ENCODE measurements around the gene MCM10.
A peak's percentile ranks its signal among the peaks of the same experiment; 100 is the strongest.
"Not testable (repeated sequence)": the region's sequence is repeated elsewhere in the genome, so short reads cannot be mapped to it uniquely, and the experiment has no call there.

MCM10 gene

DNA sequence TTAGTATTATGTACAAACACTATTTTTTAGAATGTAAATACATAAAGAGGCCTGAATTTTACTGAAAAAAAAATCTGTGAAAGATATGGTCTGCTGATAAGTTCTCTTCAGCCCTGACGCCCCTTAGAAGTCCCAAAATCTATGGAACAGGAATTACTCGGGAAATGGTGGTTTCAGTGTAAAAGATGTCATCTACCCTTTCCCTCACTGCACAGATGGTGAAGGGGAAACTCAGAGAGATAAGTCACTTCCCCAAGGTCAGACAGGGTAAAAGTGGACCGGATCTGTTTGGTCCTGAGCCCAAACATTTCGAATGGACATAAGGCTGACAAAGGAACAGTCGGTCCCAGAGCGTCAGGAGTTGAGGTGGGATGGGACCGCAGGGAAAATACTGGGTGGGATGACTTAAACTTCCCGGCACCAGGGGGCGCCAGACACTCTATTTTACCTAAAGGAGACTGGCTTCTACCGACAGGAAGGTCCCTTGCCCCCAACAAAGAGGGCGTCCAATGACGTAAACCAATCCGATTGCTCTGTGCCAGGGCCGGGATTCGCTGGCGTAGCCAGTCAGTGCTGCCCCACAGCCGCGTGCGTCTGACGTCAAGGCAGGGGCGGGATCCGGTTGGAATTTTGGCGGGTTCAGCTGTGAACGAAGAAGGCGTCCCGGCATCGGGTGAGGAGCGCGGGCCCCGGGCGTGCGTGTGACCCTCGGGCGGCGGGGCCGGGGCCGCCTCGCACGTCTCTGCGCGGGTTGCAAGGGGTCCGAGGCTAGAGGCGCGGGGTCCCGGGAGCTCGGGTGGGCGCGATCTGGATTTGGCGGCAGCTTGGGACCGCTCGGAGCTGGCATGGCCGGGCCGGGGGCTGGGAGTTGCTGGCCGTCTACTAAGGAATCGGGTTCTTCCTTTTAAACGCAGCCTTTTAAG is at the start of gene MCM10:
Gene MCM10 (plus strand): TSS at position 625 of the 923 bp plus-strand sequence. CDS start 2,645 bp downstream, outside the sequence.
- DNase-seq (ENCODE audit: low read depth): peak; percentile 94

DNA sequence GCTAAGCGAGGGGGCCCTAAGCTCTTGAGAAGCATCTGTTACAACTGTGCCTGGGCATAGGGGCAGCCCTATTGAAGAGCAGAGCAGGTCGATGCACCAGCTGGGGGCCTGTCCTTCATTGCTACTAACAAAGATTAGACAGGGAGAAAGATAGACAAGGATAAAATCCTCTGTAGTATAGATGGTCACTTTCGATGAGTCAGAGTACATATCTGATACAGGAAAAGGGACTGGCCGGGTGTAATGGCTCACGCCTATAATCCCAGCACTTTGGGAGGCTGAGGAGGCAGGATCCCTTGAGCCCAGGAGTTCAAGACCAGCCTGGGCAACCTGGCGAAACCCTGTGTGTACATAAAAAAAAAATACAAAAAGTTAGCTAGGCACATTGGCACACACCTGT is 47.8 kb upstream of the MCM10 start:
- no peak for DNase-seq (ENCODE audit: low read depth)

DNA sequence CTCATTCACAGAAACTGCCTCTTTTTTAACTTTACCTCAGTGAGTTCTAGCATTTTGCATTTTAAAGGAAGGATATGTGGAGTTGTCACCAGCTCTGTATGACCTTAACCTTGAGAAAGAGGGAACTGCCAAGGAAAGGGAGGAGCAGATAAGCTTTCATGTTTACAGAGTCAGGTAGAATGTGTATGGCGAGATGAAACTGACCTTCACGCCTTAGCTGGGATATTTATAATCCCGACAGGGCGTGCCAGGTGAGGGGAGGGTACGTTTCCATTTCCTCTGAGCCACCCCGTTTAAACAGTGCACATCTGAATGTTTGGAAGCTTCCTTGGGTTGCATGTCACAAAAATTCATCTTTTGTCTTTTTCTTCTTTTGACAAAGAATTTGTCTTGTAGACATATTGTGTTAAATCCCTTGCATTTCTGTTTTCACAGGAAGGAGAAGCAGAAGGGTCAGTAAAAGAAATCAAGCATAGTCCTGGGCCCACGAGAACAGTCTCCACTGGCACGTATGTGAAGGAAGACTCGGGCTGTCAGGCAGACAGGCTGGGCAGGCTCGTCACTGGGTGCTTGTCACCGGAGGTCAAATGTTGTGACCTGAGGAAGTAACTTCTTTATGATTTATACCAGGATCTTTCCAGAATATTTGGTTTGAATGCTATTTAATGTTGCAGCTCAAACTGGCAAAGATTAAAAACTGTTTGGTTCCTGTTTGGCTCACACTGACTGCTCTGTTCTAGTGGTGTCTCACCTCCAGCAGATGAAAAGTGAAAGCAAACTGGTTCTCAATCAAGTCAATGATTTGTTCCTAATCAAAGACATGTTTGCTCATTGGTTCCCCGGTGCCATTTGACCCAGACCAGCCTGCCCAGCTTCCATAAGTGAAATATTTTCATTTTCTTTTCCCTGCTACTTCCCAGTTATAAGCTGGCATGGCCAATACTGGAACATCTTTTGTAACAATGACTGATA is 45.2 kb upstream of the MCM10 start:
- no peak for DNase-seq (ENCODE audit: low read depth)

DNA sequence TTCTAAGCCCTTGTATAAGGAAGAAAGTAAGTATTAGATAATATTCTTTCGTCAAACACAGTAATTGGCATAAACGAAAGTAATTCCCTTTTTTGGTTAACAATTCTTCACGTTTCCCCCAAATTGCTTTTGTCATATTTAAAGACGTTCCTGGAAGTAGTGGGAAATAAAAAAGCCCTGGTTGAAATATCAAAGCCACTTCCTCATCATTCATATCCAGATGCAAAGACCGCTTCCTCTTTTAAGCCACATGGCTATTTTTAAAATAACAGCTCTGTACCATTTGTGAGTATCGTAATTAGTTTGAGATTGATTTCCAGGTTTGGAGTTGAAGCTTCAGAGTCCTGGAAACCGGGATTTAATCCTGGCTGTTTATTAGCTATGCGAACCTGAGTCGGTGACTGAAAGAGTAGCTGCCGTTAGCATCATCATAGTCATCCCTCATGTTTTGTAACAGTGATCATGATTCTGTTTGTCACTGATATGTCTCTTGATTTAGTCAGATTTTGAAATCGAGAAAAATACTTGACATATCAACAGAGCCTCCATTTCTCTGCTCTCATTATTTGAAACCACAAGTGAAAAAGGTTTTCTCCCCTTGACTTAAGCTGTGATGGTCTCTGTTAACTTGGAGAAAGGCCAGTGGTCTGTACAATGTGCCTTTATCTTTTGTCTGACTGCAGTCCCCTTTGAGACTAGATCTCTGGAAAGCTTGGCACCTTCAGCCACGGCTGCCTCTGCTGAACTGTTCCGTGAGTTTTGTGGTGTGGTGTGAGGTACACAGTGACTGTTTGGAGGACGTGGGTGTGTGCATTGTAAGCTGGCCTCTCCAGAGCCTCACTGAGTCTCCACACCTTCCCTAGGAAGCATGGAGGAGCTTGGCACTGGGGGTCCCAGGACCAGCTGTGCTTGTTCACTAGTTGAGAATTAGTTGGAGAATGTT is 43.2 kb upstream of the MCM10 start:
- DNase-seq (ENCODE audit: low read depth): no peak

DNA sequence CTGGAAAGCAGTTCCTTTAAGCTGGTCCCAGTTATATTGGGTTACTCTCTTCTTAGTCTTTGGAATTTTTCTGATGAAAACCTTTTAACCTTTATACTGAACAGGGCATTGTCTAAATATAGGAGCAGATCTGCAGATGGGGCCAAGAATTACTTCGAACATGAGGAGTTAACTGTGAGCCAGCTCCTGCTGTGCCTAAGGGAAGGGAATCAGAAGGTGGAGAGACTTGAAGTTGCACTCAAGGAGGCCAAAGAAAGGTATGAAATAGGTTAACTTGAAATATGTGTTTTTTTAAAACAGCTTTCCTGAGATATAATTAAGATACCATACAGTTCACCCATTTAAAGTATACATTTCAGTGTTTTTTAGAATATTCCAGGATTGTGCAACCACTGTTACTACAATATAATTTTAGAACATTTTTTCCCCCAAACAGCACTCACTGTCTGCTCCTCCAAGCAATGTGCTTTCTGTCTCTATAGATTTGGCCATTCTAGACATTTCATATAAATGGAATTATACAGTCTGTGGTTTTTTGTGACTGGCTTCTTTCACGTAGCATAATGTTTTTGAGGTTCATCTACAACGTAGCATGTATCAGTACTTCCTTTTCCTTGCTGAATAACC is 42.5 kb upstream of the MCM10 start:
- no peak for DNase-seq (ENCODE audit: low read depth)

DNA sequence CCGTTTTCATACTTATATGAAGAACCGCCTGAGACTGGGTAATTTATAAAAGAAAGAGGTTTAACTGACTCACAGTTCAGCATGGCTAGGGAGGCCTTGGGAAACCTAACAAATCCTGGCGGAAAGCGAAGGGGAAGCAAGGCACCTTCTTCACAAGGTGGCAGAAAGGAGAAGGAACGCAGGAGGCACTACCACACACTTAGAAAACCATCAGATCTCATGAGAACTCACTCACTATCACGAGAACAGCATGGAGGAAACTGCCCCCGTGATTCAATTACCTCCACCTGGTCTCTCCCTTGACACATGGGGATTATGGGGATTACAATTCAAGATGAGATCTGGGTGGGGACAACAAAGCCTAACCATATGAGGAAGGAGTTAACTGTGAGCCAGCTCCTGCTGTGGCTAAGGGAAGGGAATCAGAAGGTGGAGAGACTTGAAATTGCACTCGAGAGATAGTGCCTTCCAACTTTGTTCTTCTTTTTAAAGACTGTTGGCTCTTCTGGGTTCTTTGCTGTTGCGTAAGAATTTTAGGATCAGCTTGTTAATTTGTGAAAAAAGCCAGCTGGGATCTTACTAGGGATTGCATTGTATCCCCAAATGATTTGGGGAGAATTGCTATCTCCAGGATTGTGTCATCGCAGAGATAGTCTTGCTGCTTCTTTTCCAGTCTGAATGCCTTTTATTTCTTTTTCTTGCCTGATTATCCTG is 40.4 kb upstream of the MCM10 start:
- no peak for DNase-seq (ENCODE audit: low read depth)

DNA sequence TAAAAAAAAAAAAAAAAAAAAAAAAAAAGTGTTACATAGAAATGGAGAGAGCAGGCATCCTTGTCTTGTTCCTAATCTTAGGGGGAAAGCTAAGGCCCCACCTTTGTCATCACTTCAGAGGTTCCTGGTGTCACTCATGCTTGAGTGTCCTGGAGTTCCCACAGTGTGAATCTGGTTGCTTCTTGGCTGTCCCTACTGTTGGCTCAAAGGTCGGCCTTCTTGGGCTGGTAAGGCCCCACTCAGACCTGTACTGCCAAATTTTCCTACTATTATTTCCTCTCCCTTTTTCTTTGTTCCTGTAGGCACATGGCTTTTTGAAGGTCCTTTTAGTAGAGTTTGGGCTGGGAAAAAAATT is 39.9 kb upstream of the MCM10 start:
- no peak for DNase-seq (ENCODE audit: low read depth)

DNA sequence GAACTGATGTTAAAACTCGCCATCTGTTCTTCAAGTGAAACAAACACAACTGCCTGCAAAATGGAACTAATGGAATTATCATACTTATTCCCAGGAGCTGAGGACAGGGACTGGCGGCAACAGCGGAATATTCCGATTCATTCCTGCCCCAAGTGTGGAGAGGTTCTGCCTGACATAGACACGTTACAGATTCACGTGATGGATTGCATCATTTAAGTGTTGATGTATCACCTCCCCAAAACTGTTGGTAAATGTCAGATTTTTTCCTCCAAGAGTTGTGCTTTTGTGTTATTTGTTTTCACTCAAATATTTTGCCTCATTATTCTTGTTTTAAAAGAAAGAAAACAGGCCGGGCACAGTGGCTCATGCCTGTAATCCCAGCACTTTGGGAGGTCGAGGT is 24.7 kb upstream of the MCM10 start:
- DNase-seq (ENCODE audit: low read depth): no peak

DNA sequence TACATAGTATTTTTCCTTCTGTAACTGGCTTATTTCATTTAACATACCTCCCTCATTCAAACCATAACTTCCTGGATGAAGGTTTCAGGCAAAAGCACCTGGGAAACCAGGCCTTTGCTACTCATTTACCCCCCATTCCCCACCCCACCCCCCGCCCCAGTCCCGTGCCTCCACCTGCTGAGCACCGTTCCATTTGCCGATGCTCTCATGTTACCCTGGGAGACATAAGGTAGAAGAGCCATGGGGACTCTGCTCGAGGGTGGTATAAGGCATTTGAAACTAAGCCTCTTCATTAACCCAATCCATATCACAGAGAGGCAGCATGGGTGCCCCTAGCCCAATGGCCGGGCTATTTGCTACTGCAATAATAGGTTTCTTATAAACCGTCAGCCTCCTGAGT is 22.2 kb upstream of the MCM10 start:
- no peak for DNase-seq (ENCODE audit: low read depth)

DNA sequence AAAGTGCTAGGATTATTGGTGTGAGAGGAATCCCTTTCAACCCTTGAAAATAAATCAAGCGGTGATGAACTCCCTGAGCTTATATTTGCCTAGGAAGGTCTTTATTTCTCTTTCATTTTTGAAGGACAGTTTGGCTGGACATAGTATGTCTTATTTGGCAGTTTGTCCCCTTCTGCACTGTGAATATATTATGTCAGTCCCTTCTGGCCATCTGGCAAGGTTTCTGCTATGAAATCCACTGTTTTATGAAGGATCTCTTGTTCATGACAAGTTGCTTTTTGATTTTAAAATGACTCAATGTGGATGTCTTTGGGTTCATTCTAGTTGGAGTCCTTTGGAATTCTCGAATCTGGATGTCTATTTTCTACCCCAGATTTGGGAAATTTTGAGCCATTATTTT is 21.7 kb upstream of the MCM10 start:
- no peak for DNase-seq (ENCODE audit: low read depth)

DNA sequence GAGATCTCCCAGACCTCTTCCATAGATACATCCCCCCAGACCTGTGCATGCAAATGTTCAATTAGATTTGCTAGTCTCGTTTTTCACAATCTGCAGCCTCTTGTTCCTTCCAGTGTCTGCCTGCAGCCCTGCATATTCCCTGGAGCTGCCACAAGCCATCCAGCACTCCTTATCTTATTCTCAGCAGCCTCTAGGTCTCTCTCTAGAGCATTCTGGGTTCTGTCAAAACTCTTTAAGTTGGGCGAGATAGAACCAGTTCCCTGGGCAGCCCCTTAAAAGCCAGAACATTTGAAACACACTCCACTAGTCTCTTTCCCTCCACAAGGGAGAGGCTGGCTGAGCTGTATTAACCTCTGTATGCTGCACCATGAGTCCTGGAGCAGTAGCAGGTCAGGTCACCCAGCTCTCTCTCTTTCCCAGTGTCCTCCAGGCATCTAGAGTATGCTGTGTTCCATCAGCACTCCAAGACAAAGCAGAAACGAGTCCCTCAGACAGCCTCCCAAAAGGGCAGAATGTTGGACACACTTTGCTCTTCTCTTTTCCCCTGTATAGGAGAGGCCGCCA is 20.6 kb upstream of the MCM10 start:
- no peak for DNase-seq (ENCODE audit: low read depth)

DNA sequence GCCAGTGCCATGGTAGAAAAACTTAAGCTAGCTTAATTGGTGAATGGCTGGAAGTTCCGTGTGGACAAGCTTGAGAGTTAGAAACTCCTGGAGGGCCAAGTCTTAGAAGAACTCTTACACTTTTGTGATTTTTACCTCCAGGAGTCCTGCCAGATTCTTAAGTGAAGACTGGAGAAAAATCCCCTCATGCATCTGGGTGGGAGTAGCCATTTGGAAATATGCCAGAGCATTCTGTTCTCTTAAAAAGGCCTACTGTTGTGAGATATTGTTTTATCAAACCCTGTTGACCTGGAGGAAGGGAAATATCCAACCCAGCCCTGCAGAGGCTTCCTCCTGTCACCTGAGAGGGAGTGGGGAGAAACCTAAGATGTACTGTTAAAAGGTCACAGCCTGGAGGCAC is 17.6 kb upstream of the MCM10 start:
- DNase-seq (ENCODE audit: low read depth): no peak

DNA sequence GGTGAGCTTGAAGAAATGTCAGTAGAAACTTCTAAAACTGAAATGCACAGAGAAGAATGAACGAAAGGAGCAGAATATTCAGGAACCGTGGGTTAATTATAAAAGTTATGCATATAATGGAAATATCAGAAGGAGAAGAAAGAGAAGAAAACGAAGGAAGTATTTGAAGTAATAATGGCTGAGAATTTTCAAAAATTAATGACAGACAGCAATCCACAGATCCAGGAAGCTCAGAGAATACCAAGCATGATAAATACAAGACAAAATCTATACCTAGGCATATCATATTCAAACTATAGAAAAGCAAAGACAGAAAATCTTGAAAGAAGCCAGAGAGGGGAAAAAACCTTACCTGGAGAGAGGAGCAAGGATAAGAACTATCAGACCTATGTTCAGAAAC is 16.5 kb upstream of the MCM10 start:
- DNase-seq (ENCODE audit: low read depth): no peak

DNA sequence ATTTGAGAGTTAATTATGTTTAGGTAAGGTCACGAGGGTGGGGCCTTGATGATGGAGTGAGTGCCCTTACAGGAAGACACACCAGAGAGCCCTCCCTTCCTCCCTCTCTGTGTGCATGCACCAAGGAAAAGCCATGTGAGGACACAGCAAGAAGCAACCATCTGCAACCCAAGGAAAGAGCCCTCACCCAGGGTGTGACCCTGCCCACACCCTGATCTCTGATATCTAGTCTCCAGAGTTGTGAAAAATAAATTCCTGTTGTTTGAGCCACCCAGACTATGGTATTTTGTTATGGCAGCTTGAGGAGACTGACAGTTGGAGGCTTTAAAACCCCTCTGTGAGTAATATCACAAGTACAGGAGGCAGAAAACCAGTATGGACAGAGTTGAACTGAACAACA is 15.0 kb upstream of the MCM10 start:
- no peak for DNase-seq (ENCODE audit: low read depth)

DNA sequence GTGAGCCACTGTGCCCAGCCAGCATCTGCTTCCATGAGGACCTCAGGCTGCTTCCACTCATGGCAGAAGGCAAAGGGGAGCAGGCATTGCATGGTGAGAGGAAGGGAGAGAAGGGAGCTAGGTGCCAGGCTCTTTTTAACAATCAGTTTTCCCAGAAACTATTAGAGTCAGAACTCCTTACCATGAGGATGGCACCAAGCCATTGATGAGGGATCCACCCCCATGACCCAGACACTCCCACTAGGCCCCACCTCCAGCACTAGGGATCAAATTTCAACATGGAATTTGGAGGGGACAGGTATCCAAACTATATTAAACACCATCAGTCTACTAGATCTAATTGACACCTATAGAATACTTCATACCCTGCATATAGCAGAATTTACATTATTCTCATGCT is 14.2 kb upstream of the MCM10 start:
- no peak for DNase-seq (ENCODE audit: low read depth)

DNA sequence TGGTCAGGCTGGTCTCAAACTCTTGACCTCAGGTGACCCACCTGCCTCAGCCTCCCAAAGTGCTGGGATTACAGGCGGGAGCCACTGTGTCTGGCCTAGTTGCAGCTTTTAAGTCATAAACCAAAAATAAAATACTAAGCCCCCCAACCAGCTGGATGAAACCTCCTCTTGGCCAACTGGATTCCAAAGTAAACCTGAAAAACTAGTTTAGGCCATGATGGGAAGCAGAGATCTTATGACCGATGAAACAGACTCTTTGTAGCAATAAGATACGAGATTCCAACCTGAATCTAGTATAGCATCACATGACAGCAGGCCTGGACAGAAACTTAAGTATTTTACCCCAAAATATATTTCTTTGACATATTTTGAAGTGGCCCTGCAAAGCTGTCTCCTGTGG is 9.1 kb upstream of the MCM10 start:
- no peak for DNase-seq (ENCODE audit: low read depth)

DNA sequence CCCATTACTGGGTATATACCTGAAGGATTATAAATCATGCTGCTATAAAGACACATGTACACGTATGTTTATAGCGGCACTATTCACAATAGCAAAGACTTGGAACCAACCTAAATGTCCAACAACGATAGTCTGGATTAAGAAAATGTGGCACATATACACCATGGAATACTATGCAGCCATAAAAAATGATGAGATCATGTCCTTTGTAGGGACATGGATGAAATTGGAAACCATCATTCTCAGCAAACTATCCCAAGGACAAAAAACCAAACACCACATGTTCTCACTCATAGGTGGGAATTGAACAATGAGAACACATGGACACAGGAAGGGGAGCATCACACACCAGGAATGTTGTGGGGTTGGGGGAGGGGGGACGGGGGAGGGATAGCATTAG is 5.5 kb upstream of the MCM10 start:
- DNase-seq (ENCODE audit: low read depth): not testable (repeated sequence)

DNA sequence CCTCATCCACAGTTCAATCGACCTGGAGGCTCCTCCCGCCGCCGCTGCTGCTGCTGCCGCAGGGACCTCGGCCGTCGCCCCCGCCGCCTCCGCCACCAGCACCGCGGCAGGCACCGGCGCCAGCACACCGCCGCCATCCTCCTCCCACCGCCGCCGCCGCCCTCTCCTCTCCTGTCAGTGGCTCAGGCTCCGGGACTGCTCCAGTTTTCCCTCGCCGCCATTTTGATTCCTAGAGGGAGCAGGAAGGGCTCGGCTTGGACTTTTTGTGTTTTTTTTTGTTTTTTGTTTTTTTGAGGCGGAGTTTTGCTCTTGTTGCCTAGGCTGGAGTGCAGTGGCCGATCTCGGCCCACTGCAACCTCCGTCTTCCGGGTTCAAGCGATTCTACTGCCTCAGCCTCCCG is 3.0 kb upstream of the MCM10 start:
- DNase-seq (ENCODE audit: low read depth): no peak

DNA sequence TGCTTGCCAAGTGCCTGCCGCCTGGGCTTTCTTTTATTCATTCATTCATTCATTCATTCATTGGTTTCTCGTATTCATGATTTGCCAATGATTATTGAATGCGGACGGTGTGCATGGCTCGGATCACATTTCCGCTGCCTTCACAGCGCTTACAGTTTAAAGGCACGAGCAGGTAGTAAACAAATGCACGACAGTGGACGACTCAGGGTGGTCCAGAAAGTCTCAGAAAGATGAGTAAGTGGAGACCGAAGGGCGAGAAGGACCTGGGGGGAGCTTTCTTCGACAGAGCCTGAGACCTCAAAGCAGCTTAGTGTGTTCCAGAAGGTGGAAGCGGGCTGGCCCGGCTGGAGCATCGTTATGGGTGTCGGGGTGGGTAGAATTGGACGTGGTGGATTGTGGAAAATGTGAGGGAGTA is 506 bp downstream of the MCM10 start:
- DNase-seq (ENCODE audit: low read depth): no peak

DNA sequence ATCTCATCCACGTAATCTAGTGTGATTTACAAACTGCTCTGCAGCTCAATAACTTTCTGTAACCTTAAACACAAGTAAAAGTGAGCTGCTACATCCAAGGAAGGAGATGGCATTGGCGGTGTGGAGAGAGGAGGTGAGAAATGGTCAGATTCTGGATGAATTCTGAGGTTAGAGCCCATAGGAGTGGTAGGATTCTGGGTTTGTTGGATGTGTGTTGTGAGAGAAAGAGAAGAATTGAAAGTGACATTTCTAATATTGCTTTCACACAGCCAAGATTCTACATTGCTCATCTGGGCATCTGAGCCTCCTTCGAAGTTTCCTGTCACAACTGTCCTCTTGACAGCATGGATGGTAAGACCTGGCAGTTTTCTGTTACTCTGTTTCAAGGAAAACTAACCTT is 2.5 kb downstream of the MCM10 start:
- no peak for DNase-seq (ENCODE audit: low read depth)

Data from GM04503 (cell line).